Dendritic cell treated with granulocyte-macrophage colony-stimulating factor and Interleukin-4, amounts not matched to agents 40 ng/mL and 50 ng/mL, for 4 days (primary cell): ENCODE measurements around the gene GPR63.

Source experiments
- H3K27ac Mint-ChIP-seq: one replicate; pipeline ENCODE4 v1.8.0; 2022; ENCODE audit warnings: mild to moderate bottlenecking, mixed read lengths
- H3K27me3 Mint-ChIP-seq: one replicate; pipeline ENCODE4 v1.8.0; 2022; ENCODE audit warnings: mild to moderate bottlenecking, mixed read lengths
- H3K36me3 Mint-ChIP-seq: one replicate; pipeline ENCODE4 v1.8.0; 2022; ENCODE audit warnings: low read depth, mixed read lengths
- H3K4me1 Mint-ChIP-seq: one replicate; pipeline ENCODE4 v1.8.0; 2022; ENCODE audit warnings: low read depth, mixed read lengths
- H3K4me3 Mint-ChIP-seq: one replicate; pipeline ENCODE4 v1.8.0; 2022; ENCODE audit warnings: mild to moderate bottlenecking, moderate library complexity, mixed read lengths
- H3K9me3 Mint-ChIP-seq: one replicate; pipeline ENCODE4 v1.8.0; 2022; ENCODE audit warnings: mixed read lengths
- intact Hi-C: fragments of 100-400 bp; cut with micrococcal nuclease; formaldehyde crosslinking; loops from one replicate; pipeline ENCODE4 v1.15.0; 2022

GPR63 gene

DNA sequence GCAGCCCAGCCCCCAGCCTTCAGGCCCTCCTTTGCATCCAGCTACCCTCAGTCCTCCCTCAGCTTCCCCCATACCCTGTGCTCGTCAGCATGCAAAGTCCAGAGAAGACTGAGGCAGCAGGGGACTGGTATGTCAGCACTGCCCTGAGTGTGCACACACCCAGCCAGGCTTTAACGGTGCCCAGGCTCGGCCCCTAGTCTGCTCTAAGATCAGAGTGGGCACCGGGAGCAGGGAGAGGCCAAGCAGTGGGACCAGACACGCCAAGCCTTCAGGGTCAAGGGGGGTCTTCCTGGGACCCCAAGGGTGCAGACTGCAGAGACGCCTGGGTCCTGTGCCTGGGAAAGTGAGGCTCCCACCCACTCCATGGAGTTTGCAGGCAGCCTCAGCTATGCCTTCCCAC, 74.7 kb downstream of the GPR63 start:
- Mint-ChIP-seq H3K9me3 (no peaks in the 10 kb centered on the region), H3K27me3 (no peaks in the 10 kb centered on the region), H3K36me3 (no peaks in the 10 kb centered on the region), H3K4me1 (no peaks in the 10 kb centered on the region), H3K4me3 (no peak overlapping the region), H3K27ac (no peak overlapping the region)
- intact Hi-C loops: no loop called here

DNA sequence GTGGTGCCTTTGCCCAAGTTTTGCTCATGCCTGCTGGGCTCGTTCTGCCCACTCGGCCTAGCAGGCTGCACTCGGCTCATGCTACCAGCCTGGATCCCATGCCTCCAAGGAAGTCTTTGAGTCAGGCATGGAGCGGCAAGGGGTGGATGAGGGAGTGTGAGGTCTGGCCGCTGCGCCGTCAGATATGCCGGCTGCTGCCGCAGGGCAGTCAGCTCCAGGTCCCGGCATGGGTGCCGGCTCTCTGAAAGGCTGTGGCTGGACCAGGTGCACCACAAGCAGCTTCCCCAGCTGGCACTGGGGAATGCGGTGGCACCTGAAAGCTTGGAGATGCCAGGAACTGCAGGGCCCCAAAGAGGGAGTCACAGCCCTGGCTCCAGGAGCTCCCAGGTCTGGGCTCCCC, 75.5 kb downstream of the GPR63 start:
- intact Hi-C loops: no loop called here
- Mint-ChIP-seq H3K4me1 (no peaks in the 10 kb centered on the region), H3K27me3 (no peaks in the 10 kb centered on the region)

DNA sequence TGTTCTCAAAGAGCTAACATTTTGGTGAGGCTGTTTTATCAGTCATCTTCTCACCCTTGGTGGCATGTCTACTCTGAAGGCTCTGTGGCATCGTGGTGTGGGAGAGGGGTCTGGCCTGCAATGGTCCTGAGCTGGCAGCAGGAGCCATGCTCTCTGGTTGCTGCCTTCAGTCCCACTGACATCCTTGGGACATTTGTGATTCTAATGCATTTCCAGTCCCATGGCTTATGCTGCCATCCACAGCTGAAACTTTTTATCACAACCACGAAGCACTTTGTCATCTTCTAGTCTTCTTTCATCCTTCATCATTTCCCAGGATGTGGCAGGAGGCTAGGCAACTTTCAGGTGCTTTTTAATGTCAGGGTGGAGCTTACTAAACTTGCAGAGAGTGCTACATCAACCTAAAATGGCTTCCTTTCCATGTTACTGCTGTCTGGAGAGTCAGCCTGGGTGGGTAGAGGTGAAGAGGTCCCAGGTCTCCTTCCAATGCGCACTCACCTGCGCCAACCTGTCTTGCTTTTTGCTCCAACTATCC, 77.1 kb downstream of the GPR63 start:
- H3K4me3 Mint-ChIP-seq: no peak overlapping the region
- H3K36me3 Mint-ChIP-seq: no peaks in the 10 kb centered on the region
- no peak overlapping the region for H3K27ac Mint-ChIP-seq
- H3K4me1 Mint-ChIP-seq: no peaks in the 10 kb centered on the region
- intact Hi-C loops: no loop called here
- H3K9me3 Mint-ChIP-seq: no peaks in the 10 kb centered on the region
- no peaks in the 10 kb centered on the region for H3K27me3 Mint-ChIP-seq

More for the DNA sequence above, 75.5 kb downstream of the GPR63 start:
- Mint-ChIP-seq H3K9me3 (no peaks in the 10 kb centered on the region), H3K36me3 (no peaks in the 10 kb centered on the region), H3K4me3 (no peak overlapping the region), H3K27ac (no peak overlapping the region)

DNA sequence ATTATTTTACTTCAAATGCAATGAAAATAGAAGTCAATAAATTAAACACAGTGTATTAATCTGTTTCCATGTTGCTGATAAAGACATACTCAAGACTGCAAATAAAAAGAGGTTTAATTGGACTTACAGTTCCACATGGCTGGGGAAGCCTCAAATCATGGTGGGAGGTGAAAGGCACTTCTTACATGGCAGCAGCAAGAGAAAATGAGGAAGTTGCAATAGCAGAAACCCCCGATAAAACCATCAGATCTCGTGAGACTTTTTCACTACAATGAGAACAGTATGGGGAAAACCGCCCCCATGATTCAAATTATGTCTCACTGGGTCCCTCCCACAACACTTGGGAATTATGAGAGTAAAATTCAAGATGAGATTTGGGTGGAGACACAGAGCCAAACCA, 82.2 kb downstream of the GPR63 start:
- intact Hi-C loops: no loop called here
- no peaks in the 10 kb centered on the region for H3K27me3 Mint-ChIP-seq
- H3K4me1 Mint-ChIP-seq: no peaks in the 10 kb centered on the region
- no peaks in the 10 kb centered on the region for H3K36me3 Mint-ChIP-seq
- H3K9me3 Mint-ChIP-seq: no peaks in the 10 kb centered on the region
- H3K4me3 Mint-ChIP-seq: no peak overlapping the region
- no peak overlapping the region for H3K27ac Mint-ChIP-seq

DNA sequence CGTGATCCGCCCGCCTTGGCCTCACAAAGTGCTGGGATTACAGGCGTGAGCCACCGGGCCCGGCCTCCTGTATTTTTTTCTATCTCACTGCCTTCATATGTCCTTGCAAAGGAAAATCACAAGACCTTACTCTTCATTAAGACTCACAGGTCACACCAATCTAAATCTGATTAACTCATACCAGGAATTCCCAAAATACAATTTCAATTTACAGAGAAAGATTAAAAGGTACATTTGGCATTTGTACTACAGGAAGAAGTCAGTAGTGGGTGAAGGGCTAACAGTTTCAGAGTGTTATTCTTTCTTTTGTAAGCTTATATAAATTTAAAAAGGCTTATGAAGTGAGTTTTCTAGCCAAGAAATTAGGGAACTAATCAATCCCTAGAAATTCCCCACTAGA, 87.4 kb downstream of the GPR63 start:
- no peaks in the 10 kb centered on the region for H3K9me3 Mint-ChIP-seq
- no peak overlapping the region for H3K27ac Mint-ChIP-seq
- H3K4me3 Mint-ChIP-seq: no peak overlapping the region
- H3K4me1 Mint-ChIP-seq: no peaks in the 10 kb centered on the region
- intact Hi-C loops: no loop called here
- no peaks in the 10 kb centered on the region for H3K36me3 Mint-ChIP-seq
- H3K27me3 Mint-ChIP-seq: no peaks in the 10 kb centered on the region
